H1 (cell line): Measurements from ENCODE around the gene TAB3. TPM values are rescaled to one million over a fixed set of nuclear protein-coding genes. Genes with fewer than 3 reads are reported as not detected.

Experiments used
- CTCF ChIA-PET: fragments of 300-600 bp; sonication (Branson Sonifier 250); formaldehyde crosslinking; loops from one replicate; lab custom pipeline; 2021; ENCODE audit not compliant: partially characterized antibody; lab: Charles Lee
- POLR2A ChIA-PET: fragments of 300-600 bp; sonication (Branson Sonifier 250); formaldehyde crosslinking; loops from one replicate; lab custom pipeline; 2021; ENCODE audit warnings: inconsistent platforms; ENCODE audit not compliant: partially characterized antibody; lab: Charles Lee
- DNase-seq, 2 experiments: peaks; one replicate each; pipeline versions ENCODE4 v3.0.0 to v3.0.0-alpha.2; 2010 to 2022; ENCODE audit warnings: low spot score in 2 of 2, low read depth in 1 of 2, mixed read lengths in 1 of 2
- FAIRE-seq: peaks from 2 replicates; lab custom pipeline; 2011; peaks lifted over from hg19 to GRCh38; lab: Jason Lieb, UNC
- H2AFZ ChIP-seq: 2 replicates; pipeline ENCODE4 v1.8.1; 2012; ENCODE audit warnings: low read length, inconsistent platforms
- H2AK5ac ChIP-seq: 2 replicates; pipeline ENCODE4 v1.6.1; 2013; ENCODE audit warnings: low read depth, low read length
- H2BK120ac ChIP-seq: replicated peaks from 2 replicates; pipeline ENCODE3; 2013; ENCODE audit warnings: low read depth, low read length, inconsistent platforms
- H2BK12ac ChIP-seq: 2 replicates; pipeline ENCODE4 v1.6.1; 2013; ENCODE audit warnings: low read depth, low read length
- H2BK15ac ChIP-seq: 2 replicates; pipeline ENCODE4 v1.6.1; 2013; ENCODE audit warnings: low read length
- H2BK20ac ChIP-seq: 2 replicates; pipeline ENCODE4 v1.6.1; 2013; ENCODE audit warnings: low read length
- H2BK5ac ChIP-seq: 2 replicates; pipeline ENCODE4 v1.6.1; 2013; ENCODE audit warnings: low read depth, low read length
- H3K14ac ChIP-seq: 2 replicates; pipeline ENCODE4 v1.6.1; 2013; ENCODE audit warnings: inconsistent platforms; ENCODE audit not compliant: insufficient read length
- H3K18ac ChIP-seq: 2 replicates; pipeline ENCODE4 v1.6.1; 2013; ENCODE audit warnings: low read length; ENCODE audit errors: extremely low read depth
- H3K23ac ChIP-seq: 2 replicates; pipeline ENCODE4 v1.6.1; 2013; ENCODE audit warnings: inconsistent platforms; ENCODE audit not compliant: insufficient read length
- H3K23me2 ChIP-seq: 2 replicates; pipeline ENCODE4 v1.6.1; 2013; ENCODE audit warnings: low read depth, low read length
- H3K27ac ChIP-seq: 2 replicates; pipeline ENCODE4 v1.6.1; 2011; ENCODE audit warnings: low read depth, low read length, inconsistent platforms
- H3K27me3 ChIP-seq, 4 experiments: replicated peaks in 1 of 4; 1 replicate in 1 of 4; 2 replicates in 3 of 4; pipeline versions ENCODE4 v1.6.1 to v1.8.1; 2011 to 2013; ENCODE audit warnings: low read length in 3 of 4, mild to moderate bottlenecking in 3 of 4, inconsistent platforms in 2 of 4, mixed read lengths in 2 of 4, moderate library complexity in 1 of 4; ENCODE audit not compliant: control insufficient read depth in 3 of 4, insufficient read depth in 3 of 4; ENCODE audit errors: extremely low read depth in 1 of 4
- H3K36me3 ChIP-seq, 4 experiments: 2 replicates each; pipeline versions ENCODE4 v1.6.1 to v1.8.1; 2011 to 2013; ENCODE audit warnings: mild to moderate bottlenecking in 4 of 4, low read length in 3 of 4, moderate library complexity in 2 of 4, control low read depth in 1 of 4, inconsistent platforms in 1 of 4; ENCODE audit not compliant: insufficient read depth in 4 of 4, control insufficient read depth in 2 of 4
- H3K4ac ChIP-seq: replicated peaks from 2 replicates; pipeline ENCODE3; 2013; ENCODE audit warnings: low read length, low read depth, mixed read lengths, inconsistent platforms; ENCODE audit not compliant: insufficient read length
- H3K4me1 ChIP-seq, 4 experiments: replicated peaks in 1 of 4; 1 replicate in 1 of 4; 2 replicates in 3 of 4; pipeline versions ENCODE4 v1.6.1 to v1.8.1; 2011 to 2013; ENCODE audit warnings: low read length in 3 of 4, inconsistent platforms in 2 of 4, mixed read lengths in 1 of 4; ENCODE audit not compliant: insufficient read depth in 4 of 4, control insufficient read depth in 3 of 4
- H3K4me2 ChIP-seq, 2 experiments: 2 replicates each; pipeline versions ENCODE4 v1.6.1 to v1.8.1; 2011 to 2013; ENCODE audit warnings: low read depth in 2 of 2, low read length in 2 of 2, control low read depth in 1 of 2, inconsistent platforms in 1 of 2, mild to moderate bottlenecking in 1 of 2; ENCODE audit not compliant: insufficient read depth in 1 of 2
- H3K4me3 ChIP-seq, 4 experiments: fragments of 200-600, 300-600 bp in 1 of 4; sonication (generic), shearing (Covaris generic), sonication (Bioruptor Twin) in 1 of 4; 2 replicates each; pipeline versions ENCODE4 v1.5.1 to v1.8.1; 2011 to 2016; ENCODE audit warnings: low read length in 4 of 4, low read depth in 3 of 4, control low read depth in 2 of 4, inconsistent platforms in 2 of 4, mild to moderate bottlenecking in 2 of 4, mixed read lengths in 1 of 4, moderate library complexity in 1 of 4; ENCODE audit not compliant: insufficient read depth in 2 of 4; ENCODE audit errors: extremely low read depth in 1 of 4
- H3K56ac ChIP-seq: replicated peaks from 2 replicates; pipeline ENCODE3; 2013; ENCODE audit warnings: low read depth, mild to moderate bottlenecking, mixed read lengths, low read length, inconsistent platforms; ENCODE audit not compliant: insufficient read length
- H3K79me1 ChIP-seq: 2 replicates; pipeline ENCODE4 v1.6.1; 2013; ENCODE audit warnings: low read depth, low read length, control low read depth
- H3K79me2 ChIP-seq, 2 experiments: 2 replicates each; pipeline versions ENCODE4 v1.6.1 to v1.8.1; 2012 to 2013; ENCODE audit warnings: low read length in 2 of 2, mild to moderate bottlenecking in 2 of 2, inconsistent platforms in 1 of 2; ENCODE audit not compliant: insufficient read depth in 2 of 2, control insufficient read depth in 1 of 2
- H3K9ac ChIP-seq, 4 experiments: replicated peaks in 1 of 4; 1 replicate in 1 of 4; 2 replicates in 3 of 4; pipeline versions ENCODE4 v1.6.1 to v1.8.1; 2011 to 2013; ENCODE audit warnings: low read depth in 3 of 4, low read length in 3 of 4, control low read depth in 2 of 4, mild to moderate bottlenecking in 2 of 4, moderate library complexity in 2 of 4, inconsistent platforms in 1 of 4; ENCODE audit errors: extremely low read depth in 1 of 4
- H3K9me3 ChIP-seq, 2 experiments: 2 replicates each; pipeline versions ENCODE4 v1.6.1 to v1.8.1; 2012 to 2013; ENCODE audit warnings: mild to moderate bottlenecking in 2 of 2, moderate library complexity in 2 of 2, control low read depth in 1 of 2, inconsistent platforms in 1 of 2, low read depth in 1 of 2, low read length in 1 of 2, mixed read lengths in 1 of 2; ENCODE audit not compliant: insufficient read depth in 2 of 2
- H4K20me1 ChIP-seq, 2 experiments: replicated peaks in 1 of 2; 2 replicates each; pipeline versions ENCODE3 to v1.8.1; 2011 to 2013; ENCODE audit warnings: inconsistent platforms in 2 of 2, low read length in 2 of 2, mild to moderate bottlenecking in 1 of 2; ENCODE audit not compliant: insufficient read depth in 2 of 2, control insufficient read depth in 1 of 2
- H4K5ac ChIP-seq: 2 replicates; pipeline ENCODE4 v1.6.1; 2013; ENCODE audit warnings: low read length, low read depth, mixed read lengths, inconsistent platforms; ENCODE audit not compliant: insufficient read length
- H4K8ac ChIP-seq: 2 replicates; pipeline ENCODE4 v1.8.0; 2013; ENCODE audit warnings: mild to moderate bottlenecking, moderate library complexity, low read length, inconsistent platforms; ENCODE audit not compliant: insufficient read depth; ENCODE audit errors: extremely low read depth
- H4K91ac ChIP-seq: replicated peaks from 2 replicates; pipeline ENCODE3; 2013; ENCODE audit warnings: low read length, mixed read lengths, inconsistent platforms; ENCODE audit not compliant: insufficient read length
- ASH2L ChIP-seq: fragments of 200-600, 300-600 bp; sonication (generic); IDR thresholded peaks from one replicate; pipeline ENCODE4 v1.7.1; 2017; ENCODE audit warnings: low read length
- ATF2 ChIP-seq: IDR thresholded peaks from 2 replicates; pipeline ENCODE4 v1.6.1; 2012; ENCODE audit warnings: low read length, inconsistent platforms
- KDM5A ChIP-seq: fragments of 200-600 bp; IDR thresholded peaks from 2 replicates; pipeline ENCODE4 v1.7.1; 2012; ENCODE audit warnings: mild to moderate bottlenecking, low read length, inconsistent platforms, mixed read lengths
- RBBP5 ChIP-seq: IDR thresholded peaks from 2 replicates; pipeline ENCODE4 v1.7.1; 2012; ENCODE audit warnings: low read depth, mild to moderate bottlenecking, inconsistent platforms, low read length, moderate library complexity, borderline replicate concordance
- SRF ChIP-seq: IDR thresholded peaks from 2 replicates; pipeline ENCODE4 v1.6.1; 2011; ENCODE audit warnings: mild to moderate bottlenecking, low read depth, low read length, moderate library complexity
- SUZ12 ChIP-seq: fragments of 200-600 bp; sonication (generic); IDR thresholded peaks from 2 replicates; pipeline ENCODE4 v1.6.1; 2012; ENCODE audit warnings: mild to moderate bottlenecking, inconsistent platforms, low read length, moderate library complexity, mixed read lengths
- TBP ChIP-seq: IDR thresholded peaks from 2 replicates; pipeline ENCODE4 v1.6.1; 2011; ENCODE audit warnings: low read depth, low read length, improper control_type of control experiment
- WGBS, 2 experiments: shearing (Covaris generic) in 1 of 2; methylation state at CpG; one replicate each; pipeline versions ENCODE4 v1.1.6 to v1.1.7; 2013 to 2015; ENCODE audit warnings: low lambda C conversion rate in 2 of 2, mixed read lengths in 2 of 2, inconsistent platforms in 1 of 2, low coverage in 1 of 2, missing lambda C conversion rate in 1 of 2; ENCODE audit not compliant: insufficient replicate concordance in 2 of 2, insufficient coverage in 1 of 2, insufficient read length in 1 of 2; ENCODE audit errors: extremely low coverage in 1 of 2, missing lambda C conversion rate in 1 of 2; 5-methylcytosine and 5-hydroxymethylcytosine counted together
- polyA plus RNA-seq, 7 experiments: library from polyadenylated mRNA; depleted of rRNA in 3 of 7; stranded (reverse) in 5 of 7; unstranded in 2 of 7; fragments of >200 nt in 5 of 7; fragments of 200-250 nt in 2 of 7; gene quantifications; 1 replicate in 5 of 7; 2 replicates in 1 of 7; 4 replicates in 1 of 7; pipeline versions ENCODE4 v1.2.1 to v1.2.3, GENCODE V29; 2011 to 2013; ENCODE audit warnings: missing spikeins in 2 of 7, mixed read lengths in 2 of 7
- total RNA-seq: library from RNA; stranded (reverse); fragmentation: NEBNext Ultra II Directional; extraction: Animal tissue kit (Norgen Biotek cat#: 25700); gene quantifications from 2 replicates; pipeline ENCODE4 v1.2.1, GENCODE V29; 2021

The TAB3 gene
- total and polyA plus RNA-seq, 2 of the 8 experiments (the other 6 are each of a cell fraction or from before 2014, with no cell fraction given), result 12.7 to 12.9 TPM

- Histone ChIP-seq H3K4me3 (no peak overlapping the region), H2BK5ac (no peak overlapping the region), H4K8ac (no peak overlapping the region), H3K23ac (no peak overlapping the region), H3K27me3 (no peaks in the 10 kb centered on the region), H3K4ac (no peak overlapping the region), H3K4me1 (no peaks in the 10 kb centered on the region), H3K36me3 (no peaks in the 10 kb centered on the region), H3K27ac (no peak overlapping the region), H3K23me2 (no peaks in the 10 kb centered on the region), H3K56ac (no peak overlapping the region), H4K91ac (no peak overlapping the region), H3K9ac (no peak overlapping the region), H4K20me1 (no peaks in the 10 kb centered on the region), H3K14ac (no peak overlapping the region), H3K18ac (no peak overlapping the region), H2BK20ac (no peak overlapping the region), H2BK12ac (no peak overlapping the region), H3K79me2 (peaks cover 0 to 54% of the 10 kb centered on the region in 2 experiments; a peak in 2 of 4 replicates), H2BK120ac (no peak overlapping the region), H3K9me3 (no peaks in the 10 kb centered on the region), H4K5ac (no peak overlapping the region), H2AK5ac (no peak overlapping the region), H3K79me1 (no peaks in the 10 kb centered on the region), H2BK15ac (no peak overlapping the region), H2AFZ (no peak overlapping the region), H3K4me2 (no peak overlapping the region)
- ChIA-PET POLR2A (no interaction called here), CTCF (no interaction called here)
- WGBS, 2 experiments, result 92% methylated on average over 1 of the region's 1 CpG; no CpG with 5 or more reads in 1 of the 2 experiments
- no peak for FAIRE-seq
- TF ChIP-seq KDM5A, result no peak
- TF ChIP-seq ASH2L, result no peak
- TF ChIP-seq TBP, result no peak
- TF ChIP-seq ATF2, result no peak
- no peak for TF ChIP-seq SUZ12
- no peak for TF ChIP-seq SRF
- TF ChIP-seq RBBP5, result no peak
- no peak for DNase-seq
Observed at GRCh38 chrX:30881390-30881789, 7.7 kb downstream of the TAB3 start.
